Stimulated activated CD8-positive, alpha-beta memory T cell treated with anti-CD3 and anti-CD28 coated beads, Interleukin-12 subunit alpha, Interleukin-12 subunit beta, amount 100 ng/mL, for 1 hour (primary cell): ENCODE results near the gene DOP1A.
"Not testable (repeated sequence)": the region's sequence is repeated elsewhere in the genome, so short reads cannot be mapped to it uniquely, and the experiment has no call there.

Experiments
- DNase-seq: peaks from one replicate; pipeline ENCODE4 v3.0.0-alpha.2; 2020; ENCODE audit warnings: low read depth

DOP1A gene

GRCh38 chr6:83153883-83154521, 86.5 kb downstream of the DOP1A start:
- DNase-seq: no peak

GRCh38 chr6:83155794-83156193, 88.3 kb downstream of the DOP1A start:
- no peak for DNase-seq

GRCh38 chr6:83160167-83160566, 92.7 kb downstream of the DOP1A start:
- no peak for DNase-seq

- DNase-seq: no peak
Measured at GRCh38 chr6:83167726-83168278, 100.3 kb downstream of the DOP1A start.

GRCh38 chr6:83168556-83168955, 101.1 kb downstream of the DOP1A start:
- DNase-seq: no peak

- DNase-seq: no peak
Measured at GRCh38 chr6:83169106-83169505, 101.6 kb downstream of the DOP1A start.

GRCh38 chr6:83169511-83169910, 102.0 kb downstream of the DOP1A start:
- no peak for DNase-seq

GRCh38 chr6:83176246-83176645, 108.8 kb downstream of the DOP1A start:
- no peak for DNase-seq

- DNase-seq: no peak
Measured at GRCh38 chr6:83180426-83180950, 113.0 kb downstream of the DOP1A start.

- DNase-seq: no peak
Measured at GRCh38 chr6:83182114-83182513, 114.6 kb downstream of the DOP1A start.

- DNase-seq: no peak
Measured at GRCh38 chr6:83183082-83183828, 115.8 kb downstream of the DOP1A start.

- DNase-seq: no peak
Measured at GRCh38 chr6:83185096-83185495, 117.6 kb downstream of the DOP1A start.

- DNase-seq: no peak
Measured at GRCh38 chr6:83188501-83188900, 121.0 kb downstream of the DOP1A start.

GRCh38 chr6:83190626-83191025, 123.2 kb downstream of the DOP1A start:
- DNase-seq: no peak

- DNase-seq: not testable (repeated sequence)
Measured at GRCh38 chr6:83191974-83192373, 124.5 kb downstream of the DOP1A start.

- DNase-seq: no peak
Measured at GRCh38 chr6:83192456-83192855, 125.0 kb downstream of the DOP1A start.

- peak; percentile 79 for DNase-seq
Measured at GRCh38 chr6:83192871-83193746, 125.6 kb downstream of the DOP1A start, which contains the start of the genes PGM3 and RWDD2A. Gene PGM3, minus strand, starts transcription at chr6:83193265. Its CDS starts 2,253 bp downstream, at chr6:83191012. Gene RWDD2A, plus strand, starts transcription at chr6:83193357. Its CDS starts 1,095 bp downstream, at chr6:83194452.

- no peak for DNase-seq
Measured at GRCh38 chr6:83193747-83194566, 126.5 kb downstream of the DOP1A start.

- no peak for DNase-seq
Measured at GRCh38 chr6:83198486-83199172, 131.2 kb downstream of the DOP1A start.

GRCh38 chr6:83199173-83199862, 131.8 kb downstream of the DOP1A start:
- no peak for DNase-seq
